H1 (cell line): ENCODE measurements around the gene ENO3. TPM values are rescaled to one million over a fixed set of nuclear protein-coding genes. Genes with fewer than 3 reads are reported as not detected.

ENCODE experiments used
- CTCF ChIA-PET: fragments of 300-600 bp; sonication (Branson Sonifier 250); formaldehyde crosslinking; loops from one replicate; lab custom pipeline; 2021; ENCODE audit not compliant: partially characterized antibody; lab: Charles Lee
- POLR2A ChIA-PET: fragments of 300-600 bp; sonication (Branson Sonifier 250); formaldehyde crosslinking; loops from one replicate; lab custom pipeline; 2021; ENCODE audit warnings: inconsistent platforms; ENCODE audit not compliant: partially characterized antibody; lab: Charles Lee
- DNase-seq, 2 experiments: peaks; one replicate each; pipeline versions ENCODE4 v3.0.0 to v3.0.0-alpha.2; 2010 to 2022; ENCODE audit warnings: low spot score in 2 of 2, low read depth in 1 of 2, mixed read lengths in 1 of 2
- FAIRE-seq: peaks from 2 replicates; lab custom pipeline; 2011; peaks lifted over from hg19 to GRCh38; lab: Jason Lieb, UNC
- H2AFZ ChIP-seq: 2 replicates; pipeline ENCODE4 v1.8.1; 2012; ENCODE audit warnings: low read length, inconsistent platforms
- H2AK5ac ChIP-seq: 2 replicates; pipeline ENCODE4 v1.6.1; 2013; ENCODE audit warnings: low read depth, low read length
- H2BK120ac ChIP-seq: replicated peaks from 2 replicates; pipeline ENCODE3; 2013; ENCODE audit warnings: low read depth, low read length, inconsistent platforms
- H2BK12ac ChIP-seq: 2 replicates; pipeline ENCODE4 v1.6.1; 2013; ENCODE audit warnings: low read depth, low read length
- H2BK15ac ChIP-seq: 2 replicates; pipeline ENCODE4 v1.6.1; 2013; ENCODE audit warnings: low read length
- H2BK20ac ChIP-seq: 2 replicates; pipeline ENCODE4 v1.6.1; 2013; ENCODE audit warnings: low read length
- H2BK5ac ChIP-seq: 2 replicates; pipeline ENCODE4 v1.6.1; 2013; ENCODE audit warnings: low read depth, low read length
- H3K14ac ChIP-seq: 2 replicates; pipeline ENCODE4 v1.6.1; 2013; ENCODE audit warnings: inconsistent platforms; ENCODE audit not compliant: insufficient read length
- H3K18ac ChIP-seq: 2 replicates; pipeline ENCODE4 v1.6.1; 2013; ENCODE audit warnings: low read length; ENCODE audit errors: extremely low read depth
- H3K23ac ChIP-seq: 2 replicates; pipeline ENCODE4 v1.6.1; 2013; ENCODE audit warnings: inconsistent platforms; ENCODE audit not compliant: insufficient read length
- H3K23me2 ChIP-seq: 2 replicates; pipeline ENCODE4 v1.6.1; 2013; ENCODE audit warnings: low read depth, low read length
- H3K27ac ChIP-seq: 2 replicates; pipeline ENCODE4 v1.6.1; 2011; ENCODE audit warnings: low read depth, low read length, inconsistent platforms
- H3K27me3 ChIP-seq, 4 experiments: replicated peaks in 1 of 4; 1 replicate in 1 of 4; 2 replicates in 3 of 4; pipeline versions ENCODE4 v1.6.1 to v1.8.1; 2011 to 2013; ENCODE audit warnings: low read length in 3 of 4, mild to moderate bottlenecking in 3 of 4, inconsistent platforms in 2 of 4, mixed read lengths in 2 of 4, moderate library complexity in 1 of 4; ENCODE audit not compliant: control insufficient read depth in 3 of 4, insufficient read depth in 3 of 4; ENCODE audit errors: extremely low read depth in 1 of 4
- H3K36me3 ChIP-seq, 4 experiments: 2 replicates each; pipeline versions ENCODE4 v1.6.1 to v1.8.1; 2011 to 2013; ENCODE audit warnings: mild to moderate bottlenecking in 4 of 4, low read length in 3 of 4, moderate library complexity in 2 of 4, control low read depth in 1 of 4, inconsistent platforms in 1 of 4; ENCODE audit not compliant: insufficient read depth in 4 of 4, control insufficient read depth in 2 of 4
- H3K4ac ChIP-seq: replicated peaks from 2 replicates; pipeline ENCODE3; 2013; ENCODE audit warnings: low read length, low read depth, mixed read lengths, inconsistent platforms; ENCODE audit not compliant: insufficient read length
- H3K4me1 ChIP-seq, 4 experiments: replicated peaks in 1 of 4; 1 replicate in 1 of 4; 2 replicates in 3 of 4; pipeline versions ENCODE4 v1.6.1 to v1.8.1; 2011 to 2013; ENCODE audit warnings: low read length in 3 of 4, inconsistent platforms in 2 of 4, mixed read lengths in 1 of 4; ENCODE audit not compliant: insufficient read depth in 4 of 4, control insufficient read depth in 3 of 4
- H3K4me2 ChIP-seq, 2 experiments: 2 replicates each; pipeline versions ENCODE4 v1.6.1 to v1.8.1; 2011 to 2013; ENCODE audit warnings: low read depth in 2 of 2, low read length in 2 of 2, control low read depth in 1 of 2, inconsistent platforms in 1 of 2, mild to moderate bottlenecking in 1 of 2; ENCODE audit not compliant: insufficient read depth in 1 of 2
- H3K4me3 ChIP-seq, 4 experiments: fragments of 200-600, 300-600 bp in 1 of 4; sonication (generic), shearing (Covaris generic), sonication (Bioruptor Twin) in 1 of 4; 2 replicates each; pipeline versions ENCODE4 v1.5.1 to v1.8.1; 2011 to 2016; ENCODE audit warnings: low read length in 4 of 4, low read depth in 3 of 4, control low read depth in 2 of 4, inconsistent platforms in 2 of 4, mild to moderate bottlenecking in 2 of 4, mixed read lengths in 1 of 4, moderate library complexity in 1 of 4; ENCODE audit not compliant: insufficient read depth in 2 of 4; ENCODE audit errors: extremely low read depth in 1 of 4
- H3K56ac ChIP-seq: replicated peaks from 2 replicates; pipeline ENCODE3; 2013; ENCODE audit warnings: low read depth, mild to moderate bottlenecking, mixed read lengths, low read length, inconsistent platforms; ENCODE audit not compliant: insufficient read length
- H3K79me1 ChIP-seq: 2 replicates; pipeline ENCODE4 v1.6.1; 2013; ENCODE audit warnings: low read depth, low read length, control low read depth
- H3K79me2 ChIP-seq, 2 experiments: 2 replicates each; pipeline versions ENCODE4 v1.6.1 to v1.8.1; 2012 to 2013; ENCODE audit warnings: low read length in 2 of 2, mild to moderate bottlenecking in 2 of 2, inconsistent platforms in 1 of 2; ENCODE audit not compliant: insufficient read depth in 2 of 2, control insufficient read depth in 1 of 2
- H3K9ac ChIP-seq, 4 experiments: replicated peaks in 1 of 4; 1 replicate in 1 of 4; 2 replicates in 3 of 4; pipeline versions ENCODE4 v1.6.1 to v1.8.1; 2011 to 2013; ENCODE audit warnings: low read depth in 3 of 4, low read length in 3 of 4, control low read depth in 2 of 4, mild to moderate bottlenecking in 2 of 4, moderate library complexity in 2 of 4, inconsistent platforms in 1 of 4; ENCODE audit errors: extremely low read depth in 1 of 4
- H3K9me3 ChIP-seq, 2 experiments: 2 replicates each; pipeline versions ENCODE4 v1.6.1 to v1.8.1; 2012 to 2013; ENCODE audit warnings: mild to moderate bottlenecking in 2 of 2, moderate library complexity in 2 of 2, control low read depth in 1 of 2, inconsistent platforms in 1 of 2, low read depth in 1 of 2, low read length in 1 of 2, mixed read lengths in 1 of 2; ENCODE audit not compliant: insufficient read depth in 2 of 2
- H4K20me1 ChIP-seq, 2 experiments: replicated peaks in 1 of 2; 2 replicates each; pipeline versions ENCODE3 to v1.8.1; 2011 to 2013; ENCODE audit warnings: inconsistent platforms in 2 of 2, low read length in 2 of 2, mild to moderate bottlenecking in 1 of 2; ENCODE audit not compliant: insufficient read depth in 2 of 2, control insufficient read depth in 1 of 2
- H4K5ac ChIP-seq: 2 replicates; pipeline ENCODE4 v1.6.1; 2013; ENCODE audit warnings: low read length, low read depth, mixed read lengths, inconsistent platforms; ENCODE audit not compliant: insufficient read length
- H4K8ac ChIP-seq: 2 replicates; pipeline ENCODE4 v1.8.0; 2013; ENCODE audit warnings: mild to moderate bottlenecking, moderate library complexity, low read length, inconsistent platforms; ENCODE audit not compliant: insufficient read depth; ENCODE audit errors: extremely low read depth
- H4K91ac ChIP-seq: replicated peaks from 2 replicates; pipeline ENCODE3; 2013; ENCODE audit warnings: low read length, mixed read lengths, inconsistent platforms; ENCODE audit not compliant: insufficient read length
- RAD21 ChIP-seq, 2 experiments: IDR thresholded peaks in 1 of 2; conservative IDR thresholded peaks in 1 of 2; 2 replicates each; pipeline ENCODE4 v1.6.1; 2011; ENCODE audit warnings: low read depth in 2 of 2, low read length in 2 of 2, improper control_type of control experiment in 1 of 2, inconsistent platforms in 1 of 2, mild to moderate bottlenecking in 1 of 2, moderate library complexity in 1 of 2
- SRF ChIP-seq: IDR thresholded peaks from 2 replicates; pipeline ENCODE4 v1.6.1; 2011; ENCODE audit warnings: mild to moderate bottlenecking, low read depth, low read length, moderate library complexity
- WGBS, 2 experiments: shearing (Covaris generic) in 1 of 2; methylation state at CpG; one replicate each; pipeline versions ENCODE4 v1.1.6 to v1.1.7; 2013 to 2015; ENCODE audit warnings: low lambda C conversion rate in 2 of 2, mixed read lengths in 2 of 2, inconsistent platforms in 1 of 2, low coverage in 1 of 2, missing lambda C conversion rate in 1 of 2; ENCODE audit not compliant: insufficient replicate concordance in 2 of 2, insufficient coverage in 1 of 2, insufficient read length in 1 of 2; ENCODE audit errors: extremely low coverage in 1 of 2, missing lambda C conversion rate in 1 of 2; 5-methylcytosine and 5-hydroxymethylcytosine counted together
- polyA plus RNA-seq, 7 experiments: library from polyadenylated mRNA; depleted of rRNA in 3 of 7; stranded (reverse) in 5 of 7; unstranded in 2 of 7; fragments of >200 nt in 5 of 7; fragments of 200-250 nt in 2 of 7; gene quantifications; 1 replicate in 5 of 7; 2 replicates in 1 of 7; 4 replicates in 1 of 7; pipeline versions ENCODE4 v1.2.1 to v1.2.3, GENCODE V29; 2011 to 2013; ENCODE audit warnings: missing spikeins in 2 of 7, mixed read lengths in 2 of 7
- total RNA-seq: library from RNA; stranded (reverse); fragmentation: NEBNext Ultra II Directional; extraction: Animal tissue kit (Norgen Biotek cat#: 25700); gene quantifications from 2 replicates; pipeline ENCODE4 v1.2.1, GENCODE V29; 2021

Gene ENO3
- total and polyA plus RNA-seq, 2 of the 8 experiments (the other 6 are each of a cell fraction or from before 2014, with no cell fraction given) = 25.0 to 25.7 TPM

DNA sequence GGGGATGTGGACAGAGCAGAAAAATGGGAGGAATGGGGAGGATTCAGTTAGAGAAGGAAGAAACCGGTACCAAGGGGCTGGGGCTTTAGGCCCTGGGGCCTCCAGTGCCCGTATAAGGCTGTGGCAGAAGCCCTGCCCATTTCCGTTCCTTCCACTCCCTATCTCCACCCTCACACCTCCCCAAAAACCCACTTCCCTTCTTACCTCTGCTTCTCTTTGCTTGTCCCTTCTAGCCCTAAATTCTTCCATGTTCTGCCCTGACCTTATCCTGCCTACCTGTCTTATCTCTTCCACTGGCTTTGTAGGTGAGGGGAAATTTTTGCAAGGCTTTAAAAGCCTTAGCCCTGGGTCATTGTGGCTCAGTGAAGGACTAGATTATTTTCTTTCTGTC, 6.8 kb upstream of the ENO3 start:
- Histone ChIP-seq H4K5ac (no peak overlapping the region), H4K91ac (no peak overlapping the region)
- 76% methylated on average over 3 of the region's 3 CpGs; no CpG with 5 or more reads in 1 of the 2 experiments for WGBS, 2 experiments

More for the DNA sequence above, 6.8 kb upstream of the ENO3 start:
- H3K56ac ChIP-seq = peak overlapping the region; percentile 4
- H3K79me2 ChIP-seq = peaks cover 8 to 58% of the 10 kb centered on the region in 2 experiments
- no peak overlapping the region for H2BK15ac ChIP-seq
- H3K36me3 ChIP-seq = peaks cover 8 to 42% (median 28%) of the 10 kb centered on the region in 4 experiments
- no peaks in the 10 kb centered on the region for H3K9me3 ChIP-seq
- H3K4me2 ChIP-seq = no peak overlapping the region; a peak in 1 of 4 replicates
- H3K4me1 ChIP-seq = peaks cover 3 to 10% (median 5%) of the 10 kb centered on the region in 4 experiments; a peak in 6 of 7 replicates
- H3K79me1 ChIP-seq = peaks cover 3% of the 10 kb centered on the region
- 0 out of 2 replicates have a peak overlapping the region, but pooled peaks have one; percentile 33 for H3K27ac ChIP-seq
- no peak overlapping the region for H3K23ac ChIP-seq
- no peak overlapping the region for H2BK20ac ChIP-seq
- H3K23me2 ChIP-seq = peaks cover 20% of the 10 kb centered on the region
- H3K4me3 ChIP-seq = no peak overlapping the region
- no peak overlapping the region for H3K18ac ChIP-seq
- POLR2A ChIA-PET = interaction anchor here (0.6 to 32.4 kb wide), 12 partner anchors 3 to 213 kb away, joined by 3 to 987 read pairs (median 6); partner anchors contain the start of genes ENO3, MED11, PFN1 and RNF167
- H3K14ac ChIP-seq = no peak overlapping the region
- no peak for FAIRE-seq
- no peak overlapping the region for H2BK12ac ChIP-seq
- H3K4ac ChIP-seq = no peak overlapping the region
- no peak overlapping the region for H2AFZ ChIP-seq
- H2AK5ac ChIP-seq = no peak overlapping the region
- peaks cover 16 to 23% of the 10 kb centered on the region in 2 experiments for H4K20me1 ChIP-seq
- H3K9ac ChIP-seq = no peak overlapping the region
- no peak for TF ChIP-seq RAD21 (IDR thresholded peaks at IDR 0.05 in 1 of 2, conservative IDR thresholded peaks at IDR 0.05 in 1 of 2; ENCODE audit: low read depth in 2 of 2, low read length in 2 of 2)
- peak; percentile 49; the same call in 1 of the 2 replicates for TF ChIP-seq SRF
- TF ChIP-seq, all 59 proteins: peak for 1
- H2BK5ac ChIP-seq = no peak overlapping the region
- no peak for DNase-seq
- H3K27me3 ChIP-seq = no peaks in the 10 kb centered on the region
- 0 out of 2 replicates have a peak overlapping the region, but pooled peaks have one; percentile 48 for H4K8ac ChIP-seq
- CTCF ChIA-PET = interaction anchor here (2.1 kb wide), 1 partner anchor 12 kb away, joined by 12 read pairs; no protein-coding TSS in a partner anchor
- H2BK120ac ChIP-seq = no peak overlapping the region
